Measurements from ENCODE around the gene LOX. TPM values are rescaled to one million over a fixed set of nuclear protein-coding genes. Genes with fewer than 3 reads are reported as not detected.

Gene LOX
- total and polyA plus RNA-seq, 2 experiments from 2014 or later: 1.5 to 1.8 TPM

- Mint-ChIP-seq H3K27ac (no peak overlapping the region), H3K4me1 (peaks cover 14% of the 10 kb centered on the region; the same call in 2 of the 3 replicates), H3K36me3 (ENCODE audit: low read depth) (no peaks in the 10 kb centered on the region), H3K4me3 (no peak overlapping the region), H3K27me3 (ENCODE audit: insufficient read depth, low read depth, poor library complexity) (no peaks in the 10 kb centered on the region), H3K9me3 (no peaks in the 10 kb centered on the region)
- H3F3A ChIP-seq (replicated peaks; ENCODE audit: low read depth): no peaks in the 10 kb centered on the region
- H3K79me2 ChIP-seq (replicated peaks; ENCODE audit: insufficient read depth): no peaks in the 10 kb centered on the region
- H3K36me3 ChIP-seq (ENCODE audit: insufficient read depth): no peaks in the 10 kb centered on the region
- no peak overlapping the region for H3K27ac ChIP-seq (ENCODE audit: low read depth)
- no peak overlapping the region for H3K4me2 ChIP-seq
- H2AFZ ChIP-seq: no peak overlapping the region
- DNase-seq (ENCODE audit: low spot score) (no peak), ATAC-seq (no peak)
- no peak for TF ChIP-seq NANOG (IDR thresholded peaks at IDR 0.05; ENCODE audit: borderline replicate concordance)
- H4K20me1 ChIP-seq (replicated peaks; ENCODE audit: insufficient read depth): no peaks in the 10 kb centered on the region
- peaks cover 13% of the 10 kb centered on the region for H3K4me1 ChIP-seq (ENCODE audit: insufficient read depth)
- no peaks in the 10 kb centered on the region for H3K27me3 ChIP-seq (ENCODE audit: insufficient read depth)
- no peak overlapping the region for H3K4me3 ChIP-seq
- H3K9me2 ChIP-seq (ENCODE audit: insufficient read depth): no peaks in the 10 kb centered on the region
Measured at GRCh38 chr5:122089096-122090013, 11.3 kb upstream of the LOX start.

- H3K4me1 Mint-ChIP-seq: peaks cover 19% of the 10 kb centered on the region; the same call in 2 of the 3 replicates
- Histone ChIP-seq H2AFZ (no peak overlapping the region), H3K79me2 (replicated peaks; ENCODE audit: insufficient read depth) (no peaks in the 10 kb centered on the region), H3K27ac (ENCODE audit: low read depth) (no peak overlapping the region), H3K27me3 (ENCODE audit: insufficient read depth) (no peaks in the 10 kb centered on the region), H3K4me3 (no peak overlapping the region), H3F3A (replicated peaks; ENCODE audit: low read depth) (no peaks in the 10 kb centered on the region), H3K4me2 (no peak overlapping the region), H4K20me1 (replicated peaks; ENCODE audit: insufficient read depth) (no peaks in the 10 kb centered on the region), H3K4me1 (ENCODE audit: insufficient read depth) (peaks cover 18% of the 10 kb centered on the region), H3K9me2 (ENCODE audit: insufficient read depth) (no peaks in the 10 kb centered on the region), H3K36me3 (ENCODE audit: insufficient read depth) (no peaks in the 10 kb centered on the region)
- no peaks in the 10 kb centered on the region for H3K9me3 Mint-ChIP-seq
- ATAC-seq (no peak), DNase-seq (ENCODE audit: low spot score) (no peak)
- H3K27ac Mint-ChIP-seq: no peak overlapping the region
- H3K4me3 Mint-ChIP-seq: no peak overlapping the region
- no peaks in the 10 kb centered on the region for H3K36me3 Mint-ChIP-seq (ENCODE audit: low read depth)
- peaks cover under 1% of the 10 kb centered on the region for H3K27me3 Mint-ChIP-seq (ENCODE audit: insufficient read depth, low read depth, poor library complexity)
- no peak for TF ChIP-seq ZNF331 (CRISPR knock-in tag; IDR thresholded peaks at IDR 0.05; ENCODE audit: low read depth)
- TF ChIP-seq JUNB (IDR thresholded peaks at IDR 0.05; ENCODE audit: unreplicated experiment): no peak
- no peak for TF ChIP-seq POLR2AphosphoS5 (IDR thresholded peaks at IDR 0.05; ENCODE audit: low read depth)
- TF ChIP-seq ZNF114 (CRISPR knock-in tag; IDR thresholded peaks at IDR 0.05): no peak
- no peak for TF ChIP-seq STAT1 (IDR thresholded peaks at IDR 0.05; ENCODE audit: unreplicated experiment)
- no peak for TF ChIP-seq CREB1 (CRISPR knock-in tag; IDR thresholded peaks at IDR 0.05; ENCODE audit: low read depth)
- TF ChIP-seq, protein P1, sequence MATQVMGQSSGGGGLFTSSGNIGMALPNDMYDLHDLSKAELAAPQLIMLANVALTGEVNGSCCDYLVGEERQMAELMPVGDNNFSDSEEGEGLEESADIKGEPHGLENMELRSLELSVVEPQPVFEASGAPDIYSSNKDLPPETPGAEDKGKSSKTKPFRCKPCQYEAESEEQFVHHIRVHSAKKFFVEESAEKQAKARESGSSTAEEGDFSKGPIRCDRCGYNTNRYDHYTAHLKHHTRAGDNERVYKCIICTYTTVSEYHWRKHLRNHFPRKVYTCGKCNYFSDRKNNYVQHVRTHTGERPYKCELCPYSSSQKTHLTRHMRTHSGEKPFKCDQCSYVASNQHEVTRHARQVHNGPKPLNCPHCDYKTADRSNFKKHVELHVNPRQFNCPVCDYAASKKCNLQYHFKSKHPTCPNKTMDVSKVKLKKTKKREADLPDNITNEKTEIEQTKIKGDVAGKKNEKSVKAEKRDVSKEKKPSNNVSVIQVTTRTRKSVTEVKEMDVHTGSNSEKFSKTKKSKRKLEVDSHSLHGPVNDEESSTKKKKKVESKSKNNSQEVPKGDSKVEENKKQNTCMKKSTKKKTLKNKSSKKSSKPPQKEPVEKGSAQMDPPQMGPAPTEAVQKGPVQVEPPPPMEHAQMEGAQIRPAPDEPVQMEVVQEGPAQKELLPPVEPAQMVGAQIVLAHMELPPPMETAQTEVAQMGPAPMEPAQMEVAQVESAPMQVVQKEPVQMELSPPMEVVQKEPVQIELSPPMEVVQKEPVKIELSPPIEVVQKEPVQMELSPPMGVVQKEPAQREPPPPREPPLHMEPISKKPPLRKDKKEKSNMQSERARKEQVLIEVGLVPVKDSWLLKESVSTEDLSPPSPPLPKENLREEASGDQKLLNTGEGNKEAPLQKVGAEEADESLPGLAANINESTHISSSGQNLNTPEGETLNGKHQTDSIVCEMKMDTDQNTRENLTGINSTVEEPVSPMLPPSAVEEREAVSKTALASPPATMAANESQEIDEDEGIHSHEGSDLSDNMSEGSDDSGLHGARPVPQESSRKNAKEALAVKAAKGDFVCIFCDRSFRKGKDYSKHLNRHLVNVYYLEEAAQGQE (IDR thresholded peaks at IDR 0.05; ENCODE audit: unreplicated experiment): no peak
- TF ChIP-seq, protein P2, sequence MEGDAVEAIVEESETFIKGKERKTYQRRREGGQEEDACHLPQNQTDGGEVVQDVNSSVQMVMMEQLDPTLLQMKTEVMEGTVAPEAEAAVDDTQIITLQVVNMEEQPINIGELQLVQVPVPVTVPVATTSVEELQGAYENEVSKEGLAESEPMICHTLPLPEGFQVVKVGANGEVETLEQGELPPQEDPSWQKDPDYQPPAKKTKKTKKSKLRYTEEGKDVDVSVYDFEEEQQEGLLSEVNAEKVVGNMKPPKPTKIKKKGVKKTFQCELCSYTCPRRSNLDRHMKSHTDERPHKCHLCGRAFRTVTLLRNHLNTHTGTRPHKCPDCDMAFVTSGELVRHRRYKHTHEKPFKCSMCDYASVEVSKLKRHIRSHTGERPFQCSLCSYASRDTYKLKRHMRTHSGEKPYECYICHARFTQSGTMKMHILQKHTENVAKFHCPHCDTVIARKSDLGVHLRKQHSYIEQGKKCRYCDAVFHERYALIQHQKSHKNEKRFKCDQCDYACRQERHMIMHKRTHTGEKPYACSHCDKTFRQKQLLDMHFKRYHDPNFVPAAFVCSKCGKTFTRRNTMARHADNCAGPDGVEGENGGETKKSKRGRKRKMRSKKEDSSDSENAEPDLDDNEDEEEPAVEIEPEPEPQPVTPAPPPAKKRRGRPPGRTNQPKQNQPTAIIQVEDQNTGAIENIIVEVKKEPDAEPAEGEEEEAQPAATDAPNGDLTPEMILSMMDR (conservative IDR thresholded peaks at IDR 0.05; ENCODE audit: low read depth in 2 of 2): no peak
- no peak for TF ChIP-seq EZH2 (IDR thresholded peaks at IDR 0.05; ENCODE audit: low read depth, unreplicated experiment)
Measured at GRCh38 chr5:122085041-122085440, 7.0 kb upstream of the LOX start.

Measured in GM23338 (cell line).